Kasumi-1 (cell line): ENCODE results near the gene POGLUT2.
"Not testable (repeated sequence)": the region's sequence is repeated elsewhere in the genome, so short reads cannot be mapped to it uniquely, and the experiment has no call there.

Source experiments
- DNase-seq, 2 experiments: peaks; one replicate each; lab custom pipeline; 2025; lab: John Stamatoyannopoulos, UW

POGLUT2 gene

DNA sequence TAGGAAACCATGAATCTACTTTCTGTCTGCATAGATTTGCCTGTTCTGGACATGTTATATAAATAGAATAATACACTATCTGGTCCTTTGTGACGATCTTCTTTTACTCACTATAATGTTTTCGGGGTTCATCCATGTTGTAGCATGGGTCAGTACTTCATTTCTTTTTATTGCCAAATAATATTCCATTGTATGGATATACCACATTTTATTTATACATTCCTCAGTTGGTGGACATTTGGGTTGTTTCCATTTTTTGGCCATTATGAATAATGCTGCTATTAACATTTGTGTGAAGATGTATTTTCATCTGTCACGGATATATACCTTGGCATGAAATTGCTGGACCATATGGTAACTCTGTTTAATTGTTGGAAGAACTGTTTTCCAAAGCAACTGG is 6.9 kb upstream of the POGLUT2 start:
- DNase-seq = no peak

GRCh38 chr13:102800145-102801041 is 1.6 kb upstream of the POGLUT2 start:
- peak; percentile 66 for DNase-seq

GRCh38 chr13:102799426-102800144 is 809 bp upstream of the POGLUT2 start:
- DNase-seq = no peak

DNA sequence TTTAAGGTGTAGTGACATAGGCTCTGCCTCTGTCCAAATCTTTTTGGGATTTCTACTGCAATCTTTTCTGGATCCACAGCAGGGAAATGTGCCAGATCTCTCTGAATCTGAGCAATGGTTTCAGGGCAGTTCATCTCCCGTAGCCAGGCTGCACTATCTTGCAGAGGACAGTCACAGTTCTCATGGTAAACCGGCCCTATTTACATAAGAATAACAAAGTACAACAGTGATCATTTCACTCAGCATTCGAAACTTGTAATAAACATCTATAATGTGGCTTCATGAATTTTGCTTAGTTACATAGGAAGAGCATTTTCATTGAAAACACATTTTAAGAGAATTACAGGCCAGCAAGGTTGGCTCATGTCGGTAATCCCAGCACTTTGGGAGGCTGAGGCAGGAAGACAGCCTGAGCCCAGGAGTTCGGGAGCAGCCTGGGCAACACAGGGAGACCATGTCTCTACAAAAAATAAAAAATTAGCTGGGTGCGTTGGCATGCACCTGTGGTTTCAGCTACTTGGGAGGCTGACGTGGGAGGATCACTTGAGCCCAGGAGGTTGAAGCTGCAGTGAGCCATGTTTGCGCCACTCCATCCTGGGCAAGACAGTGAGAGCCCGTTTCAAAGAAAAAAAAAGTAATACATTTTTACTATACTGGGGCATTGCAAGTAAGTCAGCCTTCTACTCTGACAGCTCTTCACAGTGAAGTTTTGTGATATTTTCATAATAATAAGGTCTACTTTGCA is 5.0 kb downstream of the POGLUT2 start:
- no peak for DNase-seq

DNA sequence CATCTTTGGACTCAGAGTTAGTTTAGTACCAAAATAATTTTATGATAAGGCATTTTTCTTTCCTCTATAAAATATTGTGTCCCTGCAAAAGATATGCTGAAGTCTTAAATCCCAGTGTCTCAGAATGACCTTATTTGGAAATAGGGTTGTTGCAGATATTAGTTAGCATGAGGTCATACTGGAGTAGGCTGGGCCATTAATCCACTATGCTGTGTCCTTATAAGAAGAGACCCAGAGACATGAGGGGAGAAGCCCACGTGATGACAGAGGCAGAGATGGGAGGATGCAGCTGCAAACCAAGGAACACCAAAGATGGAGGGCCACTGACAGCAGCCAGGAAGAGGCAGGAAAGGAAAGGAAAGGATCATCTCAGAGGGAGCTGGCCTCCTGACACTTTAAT is 6.4 kb downstream of the POGLUT2 start:
- DNase-seq = no peak

GRCh38 chr13:102788683-102789082 is 10.1 kb downstream of the POGLUT2 start:
- no peak for DNase-seq

DNA sequence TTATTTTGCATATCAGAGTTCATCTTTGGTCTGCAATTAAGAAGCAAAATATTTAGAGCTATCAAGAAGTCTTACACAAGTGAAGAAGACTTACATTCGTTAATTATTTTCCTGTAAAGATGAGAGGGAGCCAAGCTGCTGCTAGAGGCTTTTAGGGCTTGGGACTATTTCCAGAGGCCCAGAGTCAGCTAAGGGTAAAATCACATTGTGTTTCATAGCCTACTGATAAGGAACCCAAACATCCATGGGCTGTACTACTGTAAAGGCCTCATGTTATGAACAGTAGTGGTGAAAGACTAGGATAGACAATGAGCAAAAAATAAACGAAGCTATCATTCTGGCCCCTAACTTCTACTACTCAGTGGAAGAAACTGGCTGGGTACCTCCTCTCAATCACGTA is 14.3 kb downstream of the POGLUT2 start:
- no peak for DNase-seq

DNA sequence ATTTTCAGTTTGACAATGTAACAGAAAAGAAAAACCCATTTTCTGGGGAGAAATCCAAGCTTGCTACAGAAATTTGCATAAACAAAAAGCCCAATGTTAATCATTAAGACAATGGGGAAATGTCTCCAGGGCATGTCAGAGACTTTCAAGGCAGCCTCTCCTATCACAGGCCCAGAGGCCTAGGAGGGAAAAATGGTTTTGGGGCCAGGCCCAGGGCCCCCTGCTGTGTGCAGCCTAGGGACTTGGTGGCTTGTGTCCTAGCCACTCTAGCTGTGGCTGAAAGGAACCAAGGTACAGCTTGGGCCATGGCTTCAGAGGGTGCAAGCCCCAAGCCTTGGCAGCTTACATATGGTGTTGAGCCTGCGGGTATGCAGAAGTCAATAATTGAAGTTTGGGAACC is 17.2 kb downstream of the POGLUT2 start:
- no peak for DNase-seq

- not testable (repeated sequence) for DNase-seq
These were observed 18.1 kb downstream of the POGLUT2 start for GRCh38 chr13:102780656-102781055.

DNA sequence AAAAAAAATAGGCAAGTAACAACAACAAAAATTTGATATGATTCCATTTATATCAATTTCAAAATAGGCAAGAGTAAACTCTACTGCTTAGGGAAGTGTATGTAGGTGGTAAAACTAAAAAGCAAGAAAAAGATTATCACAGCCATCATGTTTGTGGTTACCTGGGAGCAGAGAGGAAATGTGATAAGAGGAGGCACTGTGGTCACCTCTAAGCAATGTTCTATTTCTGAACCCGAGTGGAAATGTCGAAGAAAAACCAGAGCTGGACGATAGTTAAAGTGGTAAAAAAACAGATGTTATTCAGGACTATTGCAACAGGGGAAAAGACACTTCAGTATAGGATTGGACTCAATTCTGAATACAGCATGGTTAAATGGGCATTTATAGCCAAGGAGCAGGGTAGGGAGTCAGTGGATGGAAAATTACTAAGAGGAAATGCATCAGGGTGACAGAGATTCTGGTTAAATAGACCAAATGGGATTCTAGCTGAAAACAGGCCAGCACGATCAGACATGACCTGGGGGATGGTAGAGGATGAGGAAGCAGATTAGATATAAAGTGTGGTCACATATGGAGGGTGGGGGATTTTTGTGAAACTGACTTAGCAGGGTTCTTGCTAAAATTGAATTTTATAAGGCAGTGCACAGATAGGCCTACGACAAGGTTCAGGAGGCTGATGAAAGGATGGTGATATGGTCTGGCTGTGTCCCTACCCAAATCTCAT is 19.2 kb downstream of the POGLUT2 start:
- peak; percentile 88 to 89 for DNase-seq

- DNase-seq = no peak
These were observed 21.0 kb downstream of the POGLUT2 start for GRCh38 chr13:102777736-102778135.

GRCh38 chr13:102776271-102776670 is 22.5 kb downstream of the POGLUT2 start:
- DNase-seq = no peak

DNA sequence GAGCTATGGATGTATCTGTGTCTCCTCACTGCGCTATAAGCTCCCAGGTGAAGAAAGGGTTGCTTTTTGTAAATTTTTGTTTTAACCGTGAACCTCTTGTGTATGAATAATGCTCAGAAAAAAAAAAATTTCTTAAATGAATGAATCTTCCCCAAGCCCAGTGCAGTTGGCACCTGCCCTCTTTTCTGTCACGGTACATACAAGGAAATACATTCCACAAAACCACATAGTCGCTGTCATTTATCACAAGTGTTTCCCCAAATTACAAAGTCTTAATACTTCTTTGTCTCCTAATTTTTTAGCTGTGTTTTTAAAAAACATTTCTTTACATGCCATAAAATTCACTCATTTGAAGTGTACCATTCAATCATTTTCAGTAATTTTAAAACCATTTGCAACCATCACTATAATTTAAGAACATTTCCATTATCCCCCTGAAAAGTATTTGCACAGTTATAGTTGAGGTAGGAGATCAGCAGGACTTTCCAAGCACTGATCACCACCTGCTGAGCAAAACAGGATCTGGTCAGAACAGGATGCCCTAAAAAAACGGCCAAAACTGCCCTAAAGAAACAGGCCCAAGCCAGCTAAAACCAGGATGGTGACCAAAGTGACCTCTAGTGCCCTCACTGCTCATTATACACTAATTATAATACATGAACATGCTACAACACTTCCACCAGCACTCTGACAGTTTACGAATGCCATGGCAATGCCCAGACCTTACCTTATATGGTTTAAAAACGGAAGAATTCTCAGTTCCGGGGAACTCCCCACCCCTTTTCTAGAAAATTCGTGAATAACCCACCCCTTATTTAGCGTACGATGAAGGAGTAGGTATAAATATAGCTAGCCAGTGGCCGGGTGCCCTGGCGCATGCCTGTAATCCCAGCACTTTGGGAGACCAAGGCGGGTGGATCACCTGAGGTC is 23.9 kb downstream of the POGLUT2 start:
- no peak for DNase-seq

- no peak for DNase-seq
These were observed 24.6 kb downstream of the POGLUT2 start for GRCh38 chr13:102774214-102774568.

- DNase-seq = peak; percentile 76 to 83
These were observed 25.1 kb downstream of the POGLUT2 start, which contains the start of gene TEX30 for GRCh38 chr13:102773441-102774213. Gene TEX30, minus strand, starts transcription at chr13:102773786. Its CDS starts 3,760 bp downstream, at chr13:102770026.

DNA sequence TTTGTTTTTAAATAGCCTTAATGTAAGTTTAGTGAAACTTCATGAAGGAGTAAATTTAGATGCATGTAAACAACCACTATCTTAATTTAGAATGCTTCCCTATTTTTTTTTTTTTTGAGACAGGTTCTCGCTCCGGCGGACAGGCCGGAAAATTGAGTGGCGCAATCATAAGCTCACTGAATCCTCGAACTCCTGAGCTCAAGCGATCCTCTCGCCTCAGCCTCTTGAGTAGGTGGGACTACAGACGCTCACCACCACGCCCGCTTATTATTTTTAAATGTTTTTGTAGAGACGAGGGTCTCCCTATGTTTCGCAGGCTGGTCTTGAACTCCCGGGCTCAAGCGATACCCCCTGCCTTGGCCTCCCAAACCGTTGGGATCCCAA is 26.7 kb downstream of the POGLUT2 start:
- DNase-seq = no peak

DNA sequence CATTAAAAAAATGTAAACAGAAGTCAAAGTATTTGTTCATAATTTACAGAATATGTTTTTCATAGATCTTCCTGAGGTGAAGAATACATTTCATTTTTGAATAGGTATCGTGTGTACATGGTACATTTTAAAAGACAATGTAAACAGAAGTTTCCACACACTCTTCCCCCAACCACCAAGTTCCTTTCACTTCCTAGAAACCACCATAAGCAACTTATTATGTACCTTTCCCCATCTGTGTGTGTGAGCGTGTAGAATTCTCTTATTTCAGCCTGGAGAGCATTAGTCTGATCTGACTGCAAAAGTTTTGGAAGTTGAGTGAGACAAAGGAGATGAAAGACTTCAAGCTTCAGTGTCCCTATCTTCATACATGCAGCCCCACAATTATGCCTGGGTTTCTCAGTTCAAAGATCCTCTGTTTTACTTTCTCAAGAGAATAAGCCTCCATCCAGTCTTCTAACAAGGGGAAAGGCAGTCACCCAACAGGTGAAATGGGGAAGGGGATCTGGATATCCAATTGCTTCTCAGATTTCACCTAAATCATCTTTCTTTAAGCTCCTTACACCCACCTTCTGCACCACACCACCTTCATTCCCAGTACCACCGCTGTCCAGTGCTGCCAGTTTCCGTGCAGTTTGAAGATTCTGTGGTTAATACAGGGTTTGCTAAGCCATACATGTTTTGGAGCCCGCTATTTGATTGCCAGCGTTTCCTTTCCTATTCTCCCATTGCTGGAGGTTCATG is 27.3 kb downstream of the POGLUT2 start:
- peak; percentile 15 for DNase-seq

GRCh38 chr13:102770435-102770834 is 28.3 kb downstream of the POGLUT2 start:
- DNase-seq = no peak

DNA sequence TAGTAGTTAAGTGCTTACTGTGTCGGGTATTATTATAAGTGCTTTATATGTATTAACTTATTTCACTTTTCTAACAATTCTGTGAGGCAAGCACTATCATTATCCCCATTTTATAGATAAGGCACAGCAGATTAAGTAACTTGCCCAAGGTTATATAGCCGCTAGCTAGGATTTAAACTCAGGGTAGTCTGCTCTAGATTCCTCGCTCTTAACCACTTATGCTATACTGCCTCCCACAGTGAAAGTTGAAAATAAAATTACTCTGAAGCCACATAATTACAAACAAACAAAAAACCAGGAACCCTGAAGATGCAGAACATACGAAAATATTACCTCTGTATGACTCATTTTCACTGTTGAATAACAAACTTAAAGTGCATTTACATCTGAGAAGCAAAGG is 29.1 kb downstream of the POGLUT2 start:
- no peak for DNase-seq
